ENCODE results near the gene ZNF746. TPM values are rescaled to one million over a fixed set of nuclear protein-coding genes. Genes with fewer than 3 reads are reported as not detected.

ZNF746 gene
- total RNA-seq, 1 experiment from 2014 or later, result 22.0 TPM

DNA sequence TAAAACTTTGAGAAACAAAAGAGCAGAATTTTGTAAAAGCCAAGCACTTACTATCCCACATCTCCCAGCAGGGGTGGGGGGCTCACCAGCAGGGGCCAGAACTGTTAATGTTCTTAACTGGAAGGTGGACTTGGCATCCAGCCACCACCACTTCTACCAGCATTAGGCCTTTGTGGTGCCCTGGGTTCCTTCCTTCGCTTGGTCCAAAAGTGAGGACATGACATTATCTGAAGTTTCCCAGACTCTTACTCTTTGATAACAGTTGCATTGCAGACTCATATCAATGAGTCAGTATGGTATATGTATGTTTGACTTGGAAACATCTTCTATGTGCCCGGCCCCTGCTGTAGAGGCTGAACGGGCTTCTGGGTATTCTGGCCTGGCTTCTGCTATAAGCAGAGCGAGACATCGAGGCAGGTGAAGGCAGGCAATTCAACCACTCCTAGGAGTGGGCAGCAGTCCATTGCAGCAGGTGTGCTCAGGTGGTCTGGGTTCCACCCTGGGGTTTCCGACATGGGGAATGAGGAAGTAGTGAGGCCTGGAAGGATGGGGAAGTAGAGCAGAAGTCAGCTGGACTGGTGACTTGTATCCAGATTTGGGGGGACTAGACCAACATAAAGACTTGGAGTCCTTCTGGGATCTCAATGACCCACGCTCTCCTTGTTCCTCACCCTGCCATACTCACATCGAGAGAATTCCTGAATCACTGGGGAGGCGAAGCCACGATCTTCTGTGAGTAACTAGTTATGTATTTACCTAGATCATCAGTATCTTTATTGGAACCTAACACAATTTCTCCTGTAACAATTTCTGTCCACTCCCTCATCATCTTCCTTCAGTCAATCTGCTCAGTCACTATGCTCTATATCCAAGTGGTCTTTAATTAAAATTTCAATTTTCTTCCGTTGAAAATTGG, 40.8 kb downstream of the ZNF746 start:
- Mint-ChIP-seq H3K27ac (ENCODE audit: low read depth, unreplicated experiment) (peak overlapping the region; percentile 1), H3K4me3 (ENCODE audit: unreplicated experiment) (no peak overlapping the region), H3K4me1 (ENCODE audit: insufficient read depth, unreplicated experiment) (peaks cover 16% of the 10 kb centered on the region), H3K9me3 (ENCODE audit: unreplicated experiment) (no peaks in the 10 kb centered on the region), H3K27me3 (ENCODE audit: insufficient read depth, unreplicated experiment) (no peaks in the 10 kb centered on the region), H3K36me3 (ENCODE audit: insufficient read depth, unreplicated experiment) (peaks cover 48% of the 10 kb centered on the region)
- no peak for DNase-seq (ENCODE audit: unreplicated experiment)
- no peak for TF ChIP-seq CTCF (IDR thresholded peaks at IDR 0.05; ENCODE audit: unreplicated experiment)
- intact Hi-C loops (cut with micrococcal nuclease), result no loop called here
- BruUV-seq (replicated peaks), result no TSS peak
- CTCF ChIA-PET, result interaction anchor here (0.6 to 0.9 kb wide), 3 partner anchors 74 to 277 kb away, joined by 3 to 5 read pairs (median 3); no protein-coding TSS in a partner anchor
- POLR2A ChIA-PET, result interaction anchor here (0.5 kb wide), 1 partner anchor 223 kb away, joined by 3 read pairs; no protein-coding TSS in a partner anchor

DNA sequence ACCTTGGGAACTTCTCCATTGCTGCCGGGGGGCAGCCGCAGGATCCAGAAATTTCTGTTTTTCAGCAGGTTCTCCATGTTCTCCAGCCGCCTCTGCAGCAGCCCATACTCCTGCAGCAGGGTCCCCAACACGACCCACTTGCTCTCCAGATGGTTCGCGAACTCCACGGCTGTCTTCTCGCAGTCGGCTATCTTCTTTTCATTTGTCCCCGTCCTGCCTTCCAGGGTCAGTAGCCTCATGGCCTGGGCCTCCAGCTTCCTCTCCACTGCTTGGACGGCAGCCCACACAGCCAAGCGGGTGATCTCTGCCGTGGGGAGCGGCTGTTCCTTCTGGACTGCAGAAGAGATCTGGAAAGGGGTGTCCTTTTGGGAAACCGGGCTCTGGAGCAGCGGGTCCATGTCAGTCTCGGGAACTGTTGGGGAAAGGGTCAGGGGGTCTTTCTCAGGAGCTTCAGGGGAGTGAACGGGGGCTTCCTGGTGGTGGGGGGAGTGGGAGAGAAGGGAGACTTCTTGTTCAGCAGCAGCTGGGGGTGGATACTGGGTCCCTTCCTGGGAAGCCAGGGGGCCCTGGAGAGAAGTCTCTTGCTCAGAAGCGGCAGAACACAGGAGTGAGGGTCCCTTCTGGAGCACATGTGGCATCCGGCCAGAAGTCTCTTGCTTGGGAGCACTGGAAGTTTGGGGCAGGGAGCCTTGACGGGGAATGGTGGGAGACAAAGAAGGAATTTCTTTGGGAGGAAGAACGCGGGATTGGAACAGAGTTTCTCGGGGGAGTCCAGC, 42.2 kb downstream of the ZNF746 start:
- CTCF ChIA-PET, result no interaction called here
- POLR2A ChIA-PET, result no interaction called here
- H3K4me1 Mint-ChIP-seq (ENCODE audit: insufficient read depth, unreplicated experiment), result peaks cover 16% of the 10 kb centered on the region
- H3K36me3 Mint-ChIP-seq (ENCODE audit: insufficient read depth, unreplicated experiment), result peaks cover 59% of the 10 kb centered on the region
- DNase-seq (ENCODE audit: unreplicated experiment), result no peak
- intact Hi-C loops (cut with micrococcal nuclease), result no loop called here
- TF ChIP-seq CTCF (IDR thresholded peaks at IDR 0.05; ENCODE audit: unreplicated experiment), result no peak
- no peak overlapping the region for H3K27ac Mint-ChIP-seq (ENCODE audit: low read depth, unreplicated experiment)
- no peak overlapping the region for H3K4me3 Mint-ChIP-seq (ENCODE audit: unreplicated experiment)
- H3K9me3 Mint-ChIP-seq (ENCODE audit: unreplicated experiment), result no peaks in the 10 kb centered on the region
- H3K27me3 Mint-ChIP-seq (ENCODE audit: insufficient read depth, unreplicated experiment), result no peaks in the 10 kb centered on the region
- BruUV-seq (replicated peaks), result no TSS peak

DNA sequence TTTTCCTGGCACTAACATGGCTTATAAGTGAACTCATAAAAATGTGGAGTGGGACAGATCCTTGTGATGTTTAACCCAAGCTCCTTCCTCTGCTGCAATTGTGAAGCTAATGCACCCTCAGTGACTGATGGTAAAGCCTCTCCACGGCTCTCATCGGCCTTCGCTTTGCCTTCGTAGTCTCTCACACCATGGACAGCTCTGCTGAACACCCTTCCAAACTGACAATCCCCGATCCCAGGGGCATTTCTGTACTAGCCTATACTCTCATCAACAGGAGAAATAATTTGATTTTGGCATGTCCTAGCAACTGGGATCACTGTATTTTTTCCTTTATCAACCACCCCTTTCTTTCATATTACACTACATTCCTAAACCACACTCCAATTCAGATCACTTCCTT, 42.9 kb downstream of the ZNF746 start:
- Mint-ChIP-seq H3K4me1 (ENCODE audit: insufficient read depth, unreplicated experiment) (peaks cover 16% of the 10 kb centered on the region), H3K9me3 (ENCODE audit: unreplicated experiment) (no peaks in the 10 kb centered on the region), H3K4me3 (ENCODE audit: unreplicated experiment) (no peak overlapping the region), H3K27me3 (ENCODE audit: insufficient read depth, unreplicated experiment) (no peaks in the 10 kb centered on the region), H3K36me3 (ENCODE audit: insufficient read depth, unreplicated experiment) (peaks cover 63% of the 10 kb centered on the region), H3K27ac (ENCODE audit: low read depth, unreplicated experiment) (no peak overlapping the region)
- TF ChIP-seq CTCF (IDR thresholded peaks at IDR 0.05; ENCODE audit: unreplicated experiment), result no peak
- intact Hi-C loops (cut with micrococcal nuclease), result no loop called here
- ChIA-PET CTCF (no interaction called here), POLR2A (no interaction called here)
- no TSS peak for BruUV-seq (replicated peaks)
- DNase-seq (ENCODE audit: unreplicated experiment), result no peak

GRCh38 chr7:149454006-149454405, 43.6 kb downstream of the ZNF746 start:
- Mint-ChIP-seq H3K9me3 (ENCODE audit: unreplicated experiment) (no peaks in the 10 kb centered on the region), H3K4me1 (ENCODE audit: insufficient read depth, unreplicated experiment) (peaks cover 16% of the 10 kb centered on the region), H3K27me3 (ENCODE audit: insufficient read depth, unreplicated experiment) (no peaks in the 10 kb centered on the region), H3K4me3 (ENCODE audit: unreplicated experiment) (no peak overlapping the region), H3K27ac (ENCODE audit: low read depth, unreplicated experiment) (no peak overlapping the region), H3K36me3 (ENCODE audit: insufficient read depth, unreplicated experiment) (peaks cover 70% of the 10 kb centered on the region)
- no peak for TF ChIP-seq CTCF (IDR thresholded peaks at IDR 0.05; ENCODE audit: unreplicated experiment)
- BruUV-seq (replicated peaks), result no TSS peak
- ChIA-PET CTCF (no interaction called here), POLR2A (no interaction called here)
- intact Hi-C loops (cut with micrococcal nuclease), result no loop called here
- DNase-seq (ENCODE audit: unreplicated experiment), result no peak

All from MCF 10A (cell line).